Retinal pigment epithelial cell (primary cell): ENCODE measurements around the gene BARX1.

Source experiments
- DNase-seq: peaks from one replicate; pipeline ENCODE4 v3.0.0-alpha.2; 2010; ENCODE audit warnings: low read depth
- H3K4me3 ChIP-seq: 2 replicates; pipeline ENCODE4 v1.5.1; 2011; ENCODE audit warnings: mild to moderate bottlenecking, low read length, control low read depth, moderate library complexity
- TF ChIP-seq, protein P1 (sequence below): conservative IDR thresholded peaks from 2 replicates; pipeline ENCODE4 v1.5.1; 2011; ENCODE audit warnings: low read depth, low read length, control low read depth, inconsistent platforms

Gene BARX1, protein sequence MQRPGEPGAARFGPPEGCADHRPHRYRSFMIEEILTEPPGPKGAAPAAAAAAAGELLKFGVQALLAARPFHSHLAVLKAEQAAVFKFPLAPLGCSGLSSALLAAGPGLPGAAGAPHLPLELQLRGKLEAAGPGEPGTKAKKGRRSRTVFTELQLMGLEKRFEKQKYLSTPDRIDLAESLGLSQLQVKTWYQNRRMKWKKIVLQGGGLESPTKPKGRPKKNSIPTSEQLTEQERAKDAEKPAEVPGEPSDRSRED

DNA sequence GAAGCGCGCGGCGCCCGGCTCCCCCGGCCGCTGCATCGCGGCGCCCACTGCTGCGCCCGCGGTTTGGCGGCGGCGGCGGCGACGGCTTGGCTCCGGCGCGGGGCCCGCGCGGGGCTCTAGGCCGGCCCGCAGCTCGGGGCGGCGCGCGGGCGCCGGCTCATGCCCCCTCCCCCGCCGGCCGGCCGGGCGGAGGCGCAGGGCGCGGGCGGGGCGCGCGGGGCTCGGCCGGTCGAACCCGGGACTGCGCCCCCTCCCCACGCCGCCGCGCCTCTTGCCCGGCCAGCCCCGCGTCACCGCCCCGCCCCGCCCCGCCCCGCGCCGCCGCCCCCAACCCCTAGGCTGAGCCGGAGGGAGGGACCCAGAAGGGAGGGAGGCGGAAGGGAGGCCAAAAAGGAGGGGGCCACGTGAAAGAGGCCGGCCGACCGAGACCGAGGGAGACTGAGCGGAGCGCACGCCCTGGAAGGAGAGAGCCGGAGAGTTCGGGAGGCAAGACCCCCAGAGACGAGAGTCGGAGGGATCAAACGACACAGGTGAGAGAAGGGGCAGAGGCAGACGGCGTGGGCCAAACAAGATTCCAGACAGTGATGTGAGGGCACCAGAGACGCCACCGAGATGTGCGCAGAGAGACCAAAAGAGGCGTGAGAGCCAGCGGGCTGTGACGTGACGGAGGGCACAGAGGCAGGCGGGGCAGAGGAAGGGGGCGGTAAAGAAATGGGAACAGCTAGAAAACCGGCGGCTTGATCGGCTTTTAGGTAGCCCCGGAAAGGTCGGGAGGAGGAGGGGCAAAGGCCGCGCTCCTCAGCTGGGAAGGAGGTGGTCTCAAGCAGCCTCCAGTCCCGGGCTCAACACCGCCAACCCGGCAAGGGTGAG is at the start of gene BARX1:
Gene BARX1 (minus strand): TSS at position 245 of the 870 bp plus-strand sequence. CDS start 209 bp downstream, at position 36.
- H3K4me3 ChIP-seq: peak within 1 kb of the TSS; percentile 8
- TF ChIP-seq, protein P1, sequence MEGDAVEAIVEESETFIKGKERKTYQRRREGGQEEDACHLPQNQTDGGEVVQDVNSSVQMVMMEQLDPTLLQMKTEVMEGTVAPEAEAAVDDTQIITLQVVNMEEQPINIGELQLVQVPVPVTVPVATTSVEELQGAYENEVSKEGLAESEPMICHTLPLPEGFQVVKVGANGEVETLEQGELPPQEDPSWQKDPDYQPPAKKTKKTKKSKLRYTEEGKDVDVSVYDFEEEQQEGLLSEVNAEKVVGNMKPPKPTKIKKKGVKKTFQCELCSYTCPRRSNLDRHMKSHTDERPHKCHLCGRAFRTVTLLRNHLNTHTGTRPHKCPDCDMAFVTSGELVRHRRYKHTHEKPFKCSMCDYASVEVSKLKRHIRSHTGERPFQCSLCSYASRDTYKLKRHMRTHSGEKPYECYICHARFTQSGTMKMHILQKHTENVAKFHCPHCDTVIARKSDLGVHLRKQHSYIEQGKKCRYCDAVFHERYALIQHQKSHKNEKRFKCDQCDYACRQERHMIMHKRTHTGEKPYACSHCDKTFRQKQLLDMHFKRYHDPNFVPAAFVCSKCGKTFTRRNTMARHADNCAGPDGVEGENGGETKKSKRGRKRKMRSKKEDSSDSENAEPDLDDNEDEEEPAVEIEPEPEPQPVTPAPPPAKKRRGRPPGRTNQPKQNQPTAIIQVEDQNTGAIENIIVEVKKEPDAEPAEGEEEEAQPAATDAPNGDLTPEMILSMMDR: no peak
- DNase-seq: no peak

DNA sequence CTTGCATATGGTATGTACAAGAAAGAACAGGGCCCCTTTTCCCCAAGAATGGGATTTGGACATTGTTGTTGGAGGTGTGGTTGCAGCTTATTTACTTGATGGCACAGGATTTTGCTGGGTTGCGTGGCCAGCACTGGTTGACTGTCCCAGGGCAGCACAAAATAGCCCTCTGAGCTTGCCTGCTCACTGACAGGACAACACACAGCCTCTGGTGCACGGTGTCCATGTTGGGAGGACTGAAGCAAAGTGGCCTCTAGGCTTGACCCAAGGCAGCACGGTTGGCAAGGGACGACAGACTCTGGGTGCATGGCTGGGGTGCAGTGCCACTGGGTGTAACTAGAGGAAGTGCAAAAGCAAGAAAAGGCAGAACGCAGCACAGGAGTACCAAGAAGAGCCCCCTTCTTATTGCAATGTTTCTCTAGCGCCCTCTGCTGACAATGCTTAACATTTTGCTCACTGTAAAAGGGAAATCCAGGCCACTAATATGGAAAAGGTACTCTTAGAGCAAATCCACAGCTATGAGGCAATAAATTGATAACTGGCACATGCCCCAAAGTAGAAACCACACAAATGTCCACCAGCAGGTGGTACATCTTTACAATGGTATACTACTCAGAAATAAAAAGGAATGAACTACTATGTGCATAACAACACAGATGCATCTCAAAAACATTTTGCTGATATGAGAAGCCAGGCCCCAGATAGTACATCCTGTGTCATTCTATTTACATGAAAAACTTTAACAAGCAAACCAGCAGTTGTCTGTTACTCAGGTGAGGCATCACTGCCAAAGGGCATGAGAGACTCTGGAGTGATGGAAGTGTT is 47.4 kb upstream of the BARX1 start:
- no peak for DNase-seq
- H3K4me3 ChIP-seq: no peak overlapping the region
- TF ChIP-seq, protein P1: peak; percentile 86

DNA sequence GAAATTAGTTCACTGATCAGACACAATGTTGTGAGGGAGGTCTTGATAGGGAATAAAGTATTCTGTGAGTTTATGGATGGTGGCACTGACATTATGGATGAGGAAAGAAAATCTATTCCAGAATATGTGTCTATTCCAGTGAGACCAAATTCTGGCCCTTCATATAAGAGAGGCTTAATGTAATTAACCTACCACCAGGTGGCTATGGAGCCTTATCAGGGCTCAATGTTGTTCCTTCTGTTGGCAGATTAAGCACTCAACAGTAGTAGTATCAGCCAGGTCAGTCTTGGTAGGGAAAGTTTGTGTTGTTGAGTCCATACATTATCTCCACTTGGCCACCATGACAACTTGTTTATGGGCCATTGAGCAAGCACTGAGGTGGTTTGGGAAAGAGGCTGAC is 41.7 kb upstream of the BARX1 start:
- no peak overlapping the region for H3K4me3 ChIP-seq
- DNase-seq: no peak
- TF ChIP-seq, protein P1: peak; percentile 22

DNA sequence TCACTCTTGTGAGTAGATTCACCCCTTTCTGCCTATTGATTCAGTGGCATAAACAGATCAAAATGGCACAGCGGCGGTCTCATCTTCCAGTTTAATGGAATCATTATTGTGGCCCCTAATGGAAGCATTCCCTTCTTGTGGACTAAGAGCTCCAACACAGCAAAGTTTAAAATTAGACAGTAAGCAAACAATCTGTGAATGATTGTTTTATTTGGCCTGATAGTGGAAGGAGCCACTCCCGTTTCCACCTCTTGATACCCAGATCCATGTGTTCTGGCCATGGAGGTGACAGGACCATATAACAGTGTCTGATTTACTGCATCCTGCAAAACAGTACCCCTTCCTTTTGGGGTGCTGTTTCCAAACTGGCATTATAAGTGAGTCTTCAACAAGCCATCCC is 41.2 kb upstream of the BARX1 start:
- TF ChIP-seq, protein P1: no peak
- no peak overlapping the region for H3K4me3 ChIP-seq
- DNase-seq: no peak

DNA sequence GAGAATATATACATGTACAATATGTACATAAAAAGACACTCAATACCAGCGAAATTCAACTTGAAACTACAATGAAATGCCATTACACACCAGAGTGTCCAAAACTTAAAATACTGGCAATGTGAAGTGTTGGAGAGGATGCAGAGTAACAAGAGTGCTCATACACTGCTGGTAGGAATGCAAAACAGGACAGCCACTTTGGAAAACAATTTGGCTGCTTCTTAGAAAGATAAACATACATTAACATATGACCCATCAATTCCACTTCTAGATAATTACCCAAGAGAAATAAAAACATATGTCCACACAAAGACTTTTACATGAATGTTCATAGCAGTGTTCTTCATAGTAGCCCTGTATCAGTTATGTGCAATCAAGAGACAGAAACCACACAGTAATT is 39.4 kb upstream of the BARX1 start:
- DNase-seq: no peak
- H3K4me3 ChIP-seq: no peak overlapping the region
- TF ChIP-seq, protein P1: no peak

DNA sequence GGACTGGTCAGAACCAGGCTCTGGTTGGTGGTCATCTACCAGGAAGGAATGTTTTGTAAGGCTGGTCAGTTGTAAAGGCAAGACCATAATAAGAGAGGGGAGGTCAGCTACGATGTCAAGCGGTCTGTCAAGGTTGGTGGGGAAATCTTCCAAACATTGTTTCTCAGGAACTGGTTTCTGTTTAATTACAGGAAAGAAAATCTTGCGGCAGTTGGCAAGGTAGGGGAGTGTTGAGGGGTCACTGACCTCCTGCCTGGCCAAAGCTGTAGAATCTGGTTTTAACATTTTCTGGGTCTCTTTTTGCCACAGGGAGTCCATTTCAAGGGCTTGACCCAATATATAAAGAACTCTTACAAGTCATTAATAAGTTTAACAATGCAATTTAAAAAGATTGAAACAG is 39.0 kb upstream of the BARX1 start:
- H3K4me3 ChIP-seq: no peak overlapping the region
- TF ChIP-seq, protein P1: no peak
- no peak for DNase-seq
